Suppressor macrophage (primary cell): ENCODE measurements around the gene HPS6.
A peak's percentile ranks its signal among the peaks of the same experiment; 100 is the strongest.
"Not testable (repeated sequence)": the region's sequence is repeated elsewhere in the genome, so short reads cannot be mapped to it uniquely, and the experiment has no call there.

Experiments used
- DNase-seq, 4 experiments: peaks; one replicate each; pipeline ENCODE4 v3.0.0-alpha.2; 2020 to 2022
- total RNA-seq, 17 experiments: gene quantifications; one replicate each; lab custom pipeline; 2026; ENCODE audit warnings: mixed read lengths in 6 of 17, inconsistent platforms in 3 of 17; lab: John Stamatoyannopoulos, UW

HPS6 gene
- total RNA-seq, result 15.8 to 71.3 (median 43.4) reads per million in 17 experiments

DNA sequence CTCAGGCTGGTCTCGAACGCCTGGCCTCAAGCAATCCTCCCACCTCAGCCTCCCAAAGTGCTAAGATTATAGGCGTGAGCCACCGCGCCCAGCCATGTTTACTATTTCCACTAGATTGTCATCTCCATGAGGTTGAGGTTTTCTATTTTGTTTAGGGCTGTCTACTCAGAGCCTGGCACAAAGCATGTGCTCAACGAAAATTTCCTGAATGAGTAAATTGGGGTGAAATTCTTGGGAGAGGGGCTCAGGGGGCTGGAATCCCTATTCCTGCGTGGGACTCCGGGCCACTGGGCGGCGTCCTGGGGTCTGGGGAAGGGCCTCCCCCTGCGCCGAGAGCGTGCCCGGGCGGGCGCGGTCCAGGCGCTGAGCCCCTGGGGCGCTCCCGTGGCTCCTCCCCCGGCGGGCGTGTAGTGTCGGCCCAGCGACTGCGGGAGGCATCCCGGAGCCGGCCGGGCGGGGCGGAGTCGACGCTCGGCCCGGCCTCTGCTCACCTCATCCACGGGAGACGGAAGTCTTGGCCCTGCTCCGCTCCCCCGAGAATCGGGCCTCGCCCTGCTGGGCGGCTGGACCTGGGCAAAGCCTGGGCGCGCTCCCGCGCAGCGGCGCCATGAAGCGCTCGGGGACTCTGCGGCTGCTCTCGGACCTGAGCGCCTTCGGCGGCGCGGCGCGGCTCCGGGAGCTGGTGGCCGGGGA, at the start of gene HPS6:
TSS of gene HPS6 (plus strand) at position 482 of the 693 bp plus-strand sequence. CDS start at position 608, 126 bp downstream.
- peak; percentile 94 to 98 (median 97) for DNase-seq

- no peak for DNase-seq
These were observed 48.7 kb upstream of the HPS6 start for GRCh38 chr10:102016416-102016815.

GRCh38 chr10:102017295-102017694, 47.9 kb upstream of the HPS6 start:
- DNase-seq, result no peak

- DNase-seq, result no peak
These were observed 44.2 kb upstream of the HPS6 start for GRCh38 chr10:102020938-102021337.

DNA sequence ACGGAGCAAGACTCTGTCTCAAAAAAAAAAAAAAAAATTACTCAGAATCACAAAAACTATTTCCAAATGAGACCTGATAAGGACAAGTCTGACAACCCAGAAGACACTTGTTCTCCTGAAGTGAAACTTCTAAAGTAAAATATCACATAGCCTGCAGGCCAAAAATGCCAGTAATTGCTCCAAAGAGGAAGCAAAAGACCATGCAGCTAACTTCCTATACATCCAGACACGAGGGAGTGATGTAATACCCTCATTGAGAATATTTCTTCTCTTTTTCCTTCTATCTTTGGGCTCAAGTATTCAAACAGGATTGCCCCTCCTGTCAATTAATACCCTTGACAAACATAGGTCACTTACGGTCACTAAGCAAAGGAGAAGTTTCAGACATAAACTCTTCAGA, 40.4 kb upstream of the HPS6 start:
- DNase-seq, result peak; percentile 70 to 90 (median 82)

GRCh38 chr10:102027261-102027660, 37.9 kb upstream of the HPS6 start:
- DNase-seq, result no peak

- no peak for DNase-seq
These were observed 31.4 kb upstream of the HPS6 start for GRCh38 chr10:102033787-102034186.

DNA sequence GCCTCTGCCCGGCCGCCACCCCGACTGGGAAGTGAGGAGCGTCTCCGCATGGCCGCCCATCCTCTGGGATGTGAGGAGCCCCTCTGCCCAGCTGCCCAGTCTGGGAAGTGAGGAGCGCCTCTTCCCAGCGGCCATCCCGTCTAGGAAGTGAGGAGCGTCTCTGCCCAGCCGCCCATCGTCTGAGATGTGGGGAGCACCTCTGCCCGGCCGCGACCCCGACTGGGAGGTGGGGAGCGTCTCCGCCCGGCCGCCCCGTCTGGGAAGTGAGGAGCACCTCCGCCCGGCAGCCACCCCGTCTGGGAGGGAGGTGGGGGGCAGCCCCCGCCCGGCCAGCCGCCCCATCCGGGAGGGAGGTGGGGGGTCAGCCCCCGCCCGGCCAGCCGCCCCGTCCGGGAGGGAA, 29.3 kb upstream of the HPS6 start:
- not testable (repeated sequence) for DNase-seq

- DNase-seq, result no peak
These were observed 26.7 kb upstream of the HPS6 start for GRCh38 chr10:102038410-102038809.

DNA sequence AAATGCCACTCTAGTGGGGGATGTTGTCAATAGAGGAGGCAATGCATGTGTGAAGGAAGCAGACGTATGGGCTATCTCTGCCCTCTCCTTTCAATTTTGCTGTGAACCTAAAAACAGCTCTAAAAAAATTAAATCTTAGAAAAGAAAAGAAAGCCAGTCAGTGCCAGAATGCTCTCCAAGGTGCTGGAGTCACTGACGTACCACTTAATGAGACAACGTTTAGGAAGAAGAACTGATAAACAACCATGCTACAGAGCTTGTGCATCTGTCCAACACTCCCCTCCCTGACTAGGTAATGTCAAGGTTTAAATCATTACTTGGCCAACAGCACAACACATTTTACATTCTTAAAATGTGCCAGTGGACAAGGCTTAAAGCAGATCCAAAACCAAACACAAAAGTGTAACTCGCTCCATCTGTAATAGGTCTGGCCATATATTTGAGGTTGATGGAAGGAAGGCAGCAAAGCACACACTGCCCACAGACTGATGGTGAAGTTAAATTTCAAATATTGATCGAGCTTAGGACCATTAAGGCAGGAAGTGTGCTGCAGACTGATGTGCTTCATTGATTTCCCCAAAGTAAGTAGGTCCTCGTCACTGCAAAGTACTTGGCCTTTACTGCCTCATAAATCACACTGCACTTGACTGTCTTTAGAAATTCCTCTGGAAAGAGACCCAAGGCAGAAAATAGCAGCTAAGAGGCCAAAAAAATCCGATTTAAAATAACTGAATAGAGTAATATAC, 24.7 kb upstream of the HPS6 start:
- DNase-seq, result no peak

DNA sequence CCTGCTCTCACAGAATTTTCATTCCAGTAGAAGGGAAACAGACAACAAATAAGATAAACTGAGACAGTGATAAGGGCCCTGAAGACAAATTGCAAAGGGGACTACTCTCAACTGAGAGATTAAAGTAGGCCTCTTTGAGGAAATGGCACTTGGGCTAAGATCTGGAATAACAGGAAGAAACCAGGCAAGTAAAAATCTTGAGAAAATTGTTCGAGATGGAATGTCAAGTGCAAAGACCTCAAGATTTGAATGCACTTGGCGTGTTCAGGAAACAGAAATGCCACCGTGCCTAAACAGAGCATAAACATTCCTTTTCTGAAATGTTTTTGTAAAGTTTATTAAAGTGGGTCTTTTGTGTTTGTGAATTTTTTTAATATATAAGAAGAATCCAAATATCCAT, 19.9 kb upstream of the HPS6 start:
- DNase-seq, result no peak

DNA sequence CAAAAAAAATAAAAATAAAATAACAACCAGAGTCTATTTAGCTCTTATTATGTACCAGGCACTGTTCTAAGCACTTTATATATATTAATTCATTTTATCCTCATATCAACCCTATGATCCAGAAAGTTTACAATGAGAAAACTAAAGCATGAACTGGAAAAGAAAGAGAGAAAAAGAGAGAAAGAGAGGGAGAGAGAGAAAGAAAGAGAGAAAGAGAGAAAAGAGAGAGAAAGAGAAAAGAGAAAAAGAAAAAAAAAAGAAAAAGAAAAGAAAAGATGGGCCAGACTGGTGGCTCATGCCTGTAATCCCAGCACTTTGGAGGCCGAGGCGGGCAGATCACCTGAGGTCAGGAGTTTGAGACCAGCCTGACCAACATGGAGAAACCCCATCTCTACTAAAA, 19.1 kb upstream of the HPS6 start:
- DNase-seq, result no peak

DNA sequence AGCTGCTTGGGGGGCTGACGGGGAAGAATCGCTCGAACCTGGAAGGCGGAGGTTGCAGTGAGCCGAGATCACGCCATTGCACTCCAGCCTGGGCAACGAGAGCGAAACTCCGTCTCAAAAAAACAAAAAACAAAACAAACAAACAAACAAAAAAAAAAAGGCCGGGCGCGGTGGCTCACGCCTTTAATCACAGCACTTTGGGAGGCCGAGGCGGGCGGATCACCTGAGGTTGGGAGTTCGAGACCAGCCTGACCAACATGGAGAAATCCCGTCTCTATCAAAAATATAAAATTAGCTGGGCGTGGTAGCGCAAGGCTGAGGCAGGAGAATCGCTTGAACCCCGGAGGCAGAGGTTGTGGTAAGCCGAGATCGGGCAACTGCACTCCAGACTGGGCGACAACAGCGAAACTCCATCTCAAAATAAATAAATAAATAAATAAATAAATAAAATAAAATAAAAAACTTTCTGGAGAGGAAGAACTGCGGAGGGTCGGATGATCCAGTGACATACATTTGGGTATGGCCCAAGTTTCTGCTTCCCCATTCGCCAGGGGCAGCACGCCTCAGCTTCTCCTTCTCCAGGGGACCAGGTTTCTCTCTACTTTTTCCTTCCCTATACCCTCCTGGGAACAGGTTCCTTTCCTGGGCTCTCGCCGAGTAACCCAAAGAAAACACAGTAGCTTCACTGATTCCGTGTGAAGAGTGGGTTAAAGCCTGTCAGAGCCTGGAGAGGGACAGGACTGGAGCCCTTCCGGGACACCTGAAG, 10.1 kb upstream of the HPS6 start:
- peak; percentile 78 to 86 (median 85) for DNase-seq

GRCh38 chr10:102055647-102056419, 9.3 kb upstream of the HPS6 start, which contains the start of gene ARMH3:
TSS of gene ARMH3 (minus strand) at chr10:102056173. CDS start at chr10:102040114, 16,059 bp downstream.
- peak; percentile 97 to 99 (median 98) for DNase-seq

GRCh38 chr10:102059987-102060386, 5.2 kb upstream of the HPS6 start:
- DNase-seq, result no peak

- DNase-seq, result no peak
These were observed 664 bp upstream of the HPS6 start for GRCh38 chr10:102064503-102064867.

GRCh38 chr10:102065561-102066398, 631 bp downstream of the HPS6 start:
- peak; percentile 42 to 72 (median 52) for DNase-seq

DNA sequence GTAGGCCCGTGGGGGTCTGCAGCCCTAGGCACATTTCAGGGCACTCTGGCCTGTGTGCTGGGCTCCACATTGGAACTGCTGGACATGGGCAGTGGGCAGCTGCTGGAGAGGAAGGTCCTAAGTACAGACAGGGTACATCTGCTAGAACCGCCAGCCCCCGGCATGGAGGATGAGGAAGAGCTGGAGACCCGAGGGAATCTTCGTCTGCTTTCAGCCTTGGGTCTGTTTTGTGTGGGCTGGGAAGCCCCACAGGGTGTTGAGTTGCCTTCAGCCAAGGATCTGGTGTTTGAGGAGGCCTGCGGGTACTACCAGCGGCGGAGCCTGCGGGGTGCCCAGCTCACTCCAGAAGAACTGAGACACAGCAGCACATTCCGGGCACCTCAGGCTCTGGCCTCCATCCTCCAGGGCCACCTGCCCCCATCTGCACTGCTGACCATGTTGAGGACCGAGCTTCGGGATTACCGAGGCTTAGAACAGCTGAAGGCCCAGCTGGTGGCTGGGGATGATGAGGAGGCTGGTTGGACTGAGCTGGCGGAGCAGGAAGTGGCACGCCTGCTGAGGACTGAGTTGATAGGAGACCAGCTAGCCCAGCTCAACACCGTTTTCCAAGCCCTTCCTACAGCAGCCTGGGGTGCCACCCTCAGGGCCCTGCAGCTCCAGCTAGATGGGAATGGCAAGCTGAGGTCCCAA, 1.4 kb downstream of the HPS6 start:
- DNase-seq, result no peak

DNA sequence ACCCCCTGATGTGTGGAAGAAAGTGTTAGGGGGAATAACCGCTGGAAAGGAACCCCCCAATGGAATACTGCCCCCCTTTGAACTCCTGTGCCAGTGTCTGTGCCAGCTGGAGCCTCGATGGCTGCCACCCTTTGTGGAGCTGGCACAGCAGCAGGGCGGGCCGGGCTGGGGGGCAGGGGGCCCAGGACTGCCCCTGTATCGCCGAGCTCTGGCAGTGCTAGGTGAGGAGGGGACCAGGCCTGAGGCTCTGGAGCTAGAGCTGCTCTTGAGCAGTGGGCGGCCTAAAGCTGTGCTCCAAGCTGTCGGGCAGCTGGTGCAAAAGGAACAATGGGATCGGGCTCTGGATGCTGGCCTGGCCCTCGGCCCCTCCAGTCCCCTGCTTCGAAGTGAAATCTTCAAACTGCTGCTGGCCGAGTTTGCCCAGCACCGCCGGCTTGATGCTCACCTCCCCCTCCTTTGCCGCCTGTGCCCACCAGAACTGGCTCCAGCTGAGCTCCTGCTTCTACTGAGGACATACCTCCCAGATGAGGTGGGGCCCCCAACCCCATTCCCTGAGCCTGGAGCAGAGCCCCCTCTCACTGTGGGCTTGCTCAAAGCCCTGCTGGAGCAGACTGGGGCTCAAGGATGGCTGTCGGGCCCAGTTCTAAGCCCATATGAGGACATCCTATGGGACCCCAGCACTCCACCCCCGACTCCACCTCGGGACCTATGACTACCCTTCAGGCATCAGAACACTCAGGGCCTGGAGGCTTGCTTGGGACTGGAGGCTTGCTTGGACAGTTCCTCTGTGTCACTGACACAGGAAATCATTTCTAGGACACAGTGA, 2.2 kb downstream of the HPS6 start:
- DNase-seq, result no peak

GRCh38 chr10:102068216-102068615, 3.1 kb downstream of the HPS6 start:
- peak in 1 of 4 experiments; percentile 21 for DNase-seq
